HepG2 (cell line): ENCODE results near the gene ABCA8. TPM values are rescaled to one million over a fixed set of nuclear protein-coding genes. Genes with fewer than 3 reads are reported as not detected.

Experiments
- CC2D1A ChIP-seq: sonication (generic); formaldehyde crosslinking; IDR thresholded peaks from 2 replicates; pipeline ENCODE4 v1.8.1; 2023; ENCODE audit warnings: mild to moderate bottlenecking, missing genetic modification reagents
- GTF3A ChIP-seq: sonication (generic); formaldehyde crosslinking; conservative IDR thresholded peaks from 2 replicates; pipeline ENCODE4 v1.4.0; 2020; ENCODE audit warnings: mild to moderate bottlenecking, missing genetic modification reagents
- KMT2B ChIP-seq: IDR thresholded peaks from 2 replicates; pipeline ENCODE4 v1.6.1; 2016; ENCODE audit warnings: missing genetic modification reagents, missing compliant biosample characterization
- MIXL1 ChIP-seq: IDR thresholded peaks from 2 replicates; pipeline ENCODE4 v1.6.1; 2016
- MTA1 ChIP-seq: sonication (generic); formaldehyde crosslinking; IDR thresholded peaks from 2 replicates; pipeline ENCODE4 v1.4.0; 2020; ENCODE audit warnings: missing genetic modification reagents, mild to moderate bottlenecking, borderline replicate concordance
- SMAD9 ChIP-seq: sonication (generic); formaldehyde crosslinking; IDR thresholded peaks from 2 replicates; pipeline ENCODE4 v1.5.1; 2020; ENCODE audit warnings: mild to moderate bottlenecking, missing genetic modification reagents
- YY1 ChIP-seq: IDR thresholded peaks from 2 replicates; pipeline ENCODE4 v1.6.1; 2011; ENCODE audit warnings: low read length, low read depth, moderate library complexity, mild to moderate bottlenecking; ENCODE audit not compliant: insufficient read depth, insufficient replicate concordance
- ZNF256 ChIP-seq: sonication (generic); formaldehyde crosslinking; conservative IDR thresholded peaks from 2 replicates; pipeline ENCODE4 v1.4.0; 2020; ENCODE audit warnings: missing genetic modification reagents
- ZNF343 ChIP-seq: sonication (generic); formaldehyde crosslinking; IDR thresholded peaks from 2 replicates; pipeline ENCODE4 v1.4.0; 2020; ENCODE audit warnings: mild to moderate bottlenecking, missing genetic modification reagents
- ZNF709 ChIP-seq: sonication (generic); formaldehyde crosslinking; IDR thresholded peaks from 2 replicates; pipeline ENCODE4 v1.5.0; 2020; ENCODE audit warnings: mild to moderate bottlenecking, missing genetic modification reagents
- polyA plus RNA-seq, 8 experiments: library from polyadenylated mRNA; depleted of rRNA in 3 of 8; stranded (reverse) in 7 of 8; unstranded in 1 of 8; fragments of >200 nt; fragmentation: Illumina TruSeq in 4 of 8; extraction: Trizol in 4 of 8; gene quantifications; 2 replicates each; pipeline versions ENCODE4 v1.2.1 to v1.2.3, GENCODE V29; 2011 to 2016; ENCODE audit warnings: low read depth in 4 of 8, missing spikeins in 1 of 8, mixed read lengths in 1 of 8; ENCODE audit not compliant: insufficient read depth in 1 of 8
- total RNA-seq, 5 experiments: library from RNA; depleted of rRNA; stranded (reverse); fragments of >200 nt; fragmentation: Illumina TruSeq; extraction: Trizol; gene quantifications; 2 replicates each; pipeline ENCODE4 v1.2.3, GENCODE V29; 2016; ENCODE audit warnings: low read depth in 1 of 5
- TF ChIP-seq, protein P1 (sequence below): sonication (generic); formaldehyde crosslinking; IDR thresholded peaks from 2 replicates; pipeline ENCODE4 v1.5.1; 2020; ENCODE audit warnings: mild to moderate bottlenecking, missing genetic modification reagents, borderline replicate concordance
- TF ChIP-seq, protein P2 (sequence below): sonication (generic); formaldehyde crosslinking; IDR thresholded peaks from 2 replicates; pipeline ENCODE4 v1.5.1; 2020; ENCODE audit warnings: mild to moderate bottlenecking, missing genetic modification reagents
- TF ChIP-seq, protein P3 (sequence below): sonication (generic); formaldehyde crosslinking; IDR thresholded peaks from 2 replicates; pipeline ENCODE4 v1.8.1; 2023; ENCODE audit warnings: missing genetic modification reagents, mild to moderate bottlenecking, borderline replicate concordance
- TF ChIP-seq, protein P4 (sequence below): sonication (generic); formaldehyde crosslinking; IDR thresholded peaks from 2 replicates; pipeline ENCODE4 v1.4.0; 2020; ENCODE audit warnings: missing genetic modification reagents
- TF ChIP-seq, protein P5 (sequence below): sonication (generic); formaldehyde crosslinking; conservative IDR thresholded peaks from 2 replicates; pipeline ENCODE4 v1.4.0; 2020; ENCODE audit warnings: missing genetic modification reagents

The ABCA8 gene
- total and polyA plus RNA-seq, 2 of the 13 experiments (the other 11 are each of a cell fraction or from before 2014, with no cell fraction given): 0.05 to 0.18 TPM

DNA sequence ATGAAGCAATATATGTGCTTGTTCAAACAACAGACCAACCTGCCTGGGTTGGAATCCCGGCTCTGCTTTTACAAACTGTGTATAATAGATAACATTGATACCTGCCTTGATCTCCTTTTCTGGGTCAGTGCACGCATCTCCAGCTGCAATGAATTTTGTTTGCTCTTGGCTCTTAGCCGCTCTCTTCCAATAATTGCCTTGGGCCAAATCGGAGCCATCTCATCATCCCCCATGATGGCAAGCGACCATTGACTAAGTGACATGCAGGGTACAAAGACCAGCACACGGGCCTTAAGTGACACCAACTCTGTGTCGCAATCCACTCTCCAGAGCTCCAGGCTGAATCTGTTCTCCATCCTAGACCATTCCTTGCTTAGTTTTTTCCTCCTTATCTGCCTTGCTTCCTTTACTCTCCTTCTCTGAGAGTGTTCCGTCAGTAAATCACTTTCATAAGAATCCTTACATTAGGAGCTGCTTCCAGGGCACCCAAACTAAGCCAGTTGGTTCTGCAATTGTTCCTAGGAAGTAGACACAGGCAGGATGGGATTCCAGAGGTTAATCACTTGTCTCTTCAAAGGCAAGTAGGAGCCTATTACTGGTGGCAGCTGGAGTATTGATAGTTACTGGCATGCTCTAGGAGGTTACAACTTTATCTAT is 134.2 kb downstream of the ABCA8 start (continued):
- TF ChIP-seq, protein P1, sequence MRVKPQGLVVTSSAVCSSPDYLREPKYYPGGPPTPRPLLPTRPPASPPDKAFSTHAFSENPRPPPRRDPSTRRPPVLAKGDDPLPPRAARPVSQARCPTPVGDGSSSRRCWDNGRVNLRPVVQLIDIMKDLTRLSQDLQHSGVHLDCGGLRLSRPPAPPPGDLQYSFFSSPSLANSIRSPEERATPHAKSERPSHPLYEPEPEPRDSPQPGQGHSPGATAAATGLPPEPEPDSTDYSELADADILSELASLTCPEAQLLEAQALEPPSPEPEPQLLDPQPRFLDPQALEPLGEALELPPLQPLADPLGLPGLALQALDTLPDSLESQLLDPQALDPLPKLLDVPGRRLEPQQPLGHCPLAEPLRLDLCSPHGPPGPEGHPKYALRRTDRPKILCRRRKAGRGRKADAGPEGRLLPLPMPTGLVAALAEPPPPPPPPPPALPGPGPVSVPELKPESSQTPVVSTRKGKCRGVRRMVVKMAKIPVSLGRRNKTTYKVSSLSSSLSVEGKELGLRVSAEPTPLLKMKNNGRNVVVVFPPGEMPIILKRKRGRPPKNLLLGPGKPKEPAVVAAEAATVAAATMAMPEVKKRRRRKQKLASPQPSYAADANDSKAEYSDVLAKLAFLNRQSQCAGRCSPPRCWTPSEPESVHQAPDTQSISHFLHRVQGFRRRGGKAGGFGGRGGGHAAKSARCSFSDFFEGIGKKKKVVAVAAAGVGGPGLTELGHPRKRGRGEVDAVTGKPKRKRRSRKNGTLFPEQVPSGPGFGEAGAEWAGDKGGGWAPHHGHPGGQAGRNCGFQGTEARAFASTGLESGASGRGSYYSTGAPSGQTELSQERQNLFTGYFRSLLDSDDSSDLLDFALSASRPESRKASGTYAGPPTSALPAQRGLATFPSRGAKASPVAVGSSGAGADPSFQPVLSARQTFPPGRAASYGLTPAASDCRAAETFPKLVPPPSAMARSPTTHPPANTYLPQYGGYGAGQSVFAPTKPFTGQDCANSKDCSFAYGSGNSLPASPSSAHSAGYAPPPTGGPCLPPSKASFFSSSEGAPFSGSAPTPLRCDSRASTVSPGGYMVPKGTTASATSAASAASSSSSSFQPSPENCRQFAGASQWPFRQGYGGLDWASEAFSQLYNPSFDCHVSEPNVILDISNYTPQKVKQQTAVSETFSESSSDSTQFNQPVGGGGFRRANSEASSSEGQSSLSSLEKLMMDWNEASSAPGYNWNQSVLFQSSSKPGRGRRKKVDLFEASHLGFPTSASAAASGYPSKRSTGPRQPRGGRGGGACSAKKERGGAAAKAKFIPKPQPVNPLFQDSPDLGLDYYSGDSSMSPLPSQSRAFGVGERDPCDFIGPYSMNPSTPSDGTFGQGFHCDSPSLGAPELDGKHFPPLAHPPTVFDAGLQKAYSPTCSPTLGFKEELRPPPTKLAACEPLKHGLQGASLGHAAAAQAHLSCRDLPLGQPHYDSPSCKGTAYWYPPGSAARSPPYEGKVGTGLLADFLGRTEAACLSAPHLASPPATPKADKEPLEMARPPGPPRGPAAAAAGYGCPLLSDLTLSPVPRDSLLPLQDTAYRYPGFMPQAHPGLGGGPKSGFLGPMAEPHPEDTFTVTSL (CRISPR knock-in tag): peak; percentile 65; the same call in 1 of the 2 replicates
- TF ChIP-seq, protein P2, sequence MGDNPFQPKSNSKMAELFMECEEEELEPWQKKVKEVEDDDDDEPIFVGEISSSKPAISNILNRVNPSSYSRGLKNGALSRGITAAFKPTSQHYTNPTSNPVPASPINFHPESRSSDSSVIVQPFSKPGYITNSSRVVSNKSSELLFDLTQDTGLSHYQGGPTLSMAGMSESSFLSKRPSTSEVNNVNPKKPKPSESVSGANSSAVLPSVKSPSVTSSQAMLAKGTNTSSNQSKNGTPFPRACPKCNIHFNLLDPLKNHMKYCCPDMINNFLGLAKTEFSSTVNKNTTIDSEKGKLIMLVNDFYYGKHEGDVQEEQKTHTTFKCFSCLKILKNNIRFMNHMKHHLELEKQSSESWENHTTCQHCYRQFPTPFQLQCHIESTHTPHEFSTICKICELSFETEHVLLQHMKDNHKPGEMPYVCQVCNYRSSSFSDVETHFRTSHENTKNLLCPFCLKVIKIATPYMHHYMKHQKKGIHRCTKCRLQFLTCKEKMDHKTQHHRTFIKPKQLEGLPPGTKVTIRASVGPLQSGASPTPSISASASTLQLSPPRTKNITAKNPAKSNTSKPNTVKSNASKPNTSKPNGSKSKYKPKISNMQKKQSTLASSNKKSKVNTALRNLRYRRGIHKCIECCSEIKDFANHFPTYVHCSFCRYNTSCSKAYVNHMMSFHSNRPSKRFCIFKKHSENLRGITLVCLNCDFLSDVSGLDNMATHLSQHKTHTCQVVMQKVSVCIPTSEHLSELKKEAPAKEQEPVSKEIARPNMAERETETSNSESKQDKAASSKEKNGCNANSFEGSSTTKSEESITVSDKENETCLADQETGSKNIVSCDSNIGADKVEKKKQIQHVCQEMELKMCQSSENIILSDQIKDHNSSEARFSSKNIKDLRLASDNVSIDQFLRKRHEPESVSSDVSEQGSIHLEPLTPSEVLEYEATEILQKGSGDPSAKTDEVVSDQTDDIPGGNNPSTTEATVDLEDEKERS (CRISPR knock-in tag): peak; percentile 77; the same call in 1 of the 2 replicates
- TF ChIP-seq, protein P3, sequence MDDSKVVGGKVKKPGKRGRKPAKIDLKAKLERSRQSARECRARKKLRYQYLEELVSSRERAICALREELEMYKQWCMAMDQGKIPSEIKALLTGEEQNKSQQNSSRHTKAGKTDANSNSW (CRISPR knock-in tag): no peak
- 0 out of 2 replicates have a peak, but pooled peaks have one; percentile 29 for TF ChIP-seq ZNF256
- TF ChIP-seq ZNF343 (CRISPR knock-in tag): 0 out of 2 replicates have a peak, but pooled peaks have one; percentile 18
- peak; percentile 61; the same call in 1 of the 2 replicates for TF ChIP-seq ZNF709
- no peak for TF ChIP-seq GTF3A
- TF ChIP-seq, protein P4, sequence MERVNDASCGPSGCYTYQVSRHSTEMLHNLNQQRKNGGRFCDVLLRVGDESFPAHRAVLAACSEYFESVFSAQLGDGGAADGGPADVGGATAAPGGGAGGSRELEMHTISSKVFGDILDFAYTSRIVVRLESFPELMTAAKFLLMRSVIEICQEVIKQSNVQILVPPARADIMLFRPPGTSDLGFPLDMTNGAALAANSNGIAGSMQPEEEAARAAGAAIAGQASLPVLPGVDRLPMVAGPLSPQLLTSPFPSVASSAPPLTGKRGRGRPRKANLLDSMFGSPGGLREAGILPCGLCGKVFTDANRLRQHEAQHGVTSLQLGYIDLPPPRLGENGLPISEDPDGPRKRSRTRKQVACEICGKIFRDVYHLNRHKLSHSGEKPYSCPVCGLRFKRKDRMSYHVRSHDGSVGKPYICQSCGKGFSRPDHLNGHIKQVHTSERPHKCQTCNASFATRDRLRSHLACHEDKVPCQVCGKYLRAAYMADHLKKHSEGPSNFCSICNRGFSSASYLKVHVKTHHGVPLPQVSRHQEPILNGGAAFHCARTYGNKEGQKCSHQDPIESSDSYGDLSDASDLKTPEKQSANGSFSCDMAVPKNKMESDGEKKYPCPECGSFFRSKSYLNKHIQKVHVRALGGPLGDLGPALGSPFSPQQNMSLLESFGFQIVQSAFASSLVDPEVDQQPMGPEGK: peak; percentile 62; the same call in 1 of the 2 replicates
- TF ChIP-seq CC2D1A (CRISPR knock-in tag): 0 out of 2 replicates have a peak, but pooled peaks have one; percentile 60
- TF ChIP-seq, protein P5, sequence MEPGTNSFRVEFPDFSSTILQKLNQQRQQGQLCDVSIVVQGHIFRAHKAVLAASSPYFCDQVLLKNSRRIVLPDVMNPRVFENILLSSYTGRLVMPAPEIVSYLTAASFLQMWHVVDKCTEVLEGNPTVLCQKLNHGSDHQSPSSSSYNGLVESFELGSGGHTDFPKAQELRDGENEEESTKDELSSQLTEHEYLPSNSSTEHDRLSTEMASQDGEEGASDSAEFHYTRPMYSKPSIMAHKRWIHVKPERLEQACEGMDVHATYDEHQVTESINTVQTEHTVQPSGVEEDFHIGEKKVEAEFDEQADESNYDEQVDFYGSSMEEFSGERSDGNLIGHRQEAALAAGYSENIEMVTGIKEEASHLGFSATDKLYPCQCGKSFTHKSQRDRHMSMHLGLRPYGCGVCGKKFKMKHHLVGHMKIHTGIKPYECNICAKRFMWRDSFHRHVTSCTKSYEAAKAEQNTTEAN (CRISPR knock-in tag): peak; percentile 57
- TF ChIP-seq YY1: peak; percentile 83
- TF ChIP-seq MIXL1: peak; percentile 75; the same call in 1 of the 2 replicates
- TF ChIP-seq MTA1 (CRISPR knock-in tag): peak; percentile 79; the same call in 1 of the 2 replicates
- TF ChIP-seq SMAD9 (CRISPR knock-in tag): no peak
- peak; percentile 54; the same call in 1 of the 2 replicates for TF ChIP-seq KMT2B (CRISPR knock-in tag)
